ENCODE results near the gene TNIK. TPM values are rescaled to one million over a fixed set of nuclear protein-coding genes. Genes with fewer than 3 reads are reported as not detected.
A peak's percentile ranks its signal among the peaks of the same experiment; 100 is the strongest.

The TNIK gene
- total RNA-seq, 1 donor from 2014 or later: 39.9 TPM

DNA sequence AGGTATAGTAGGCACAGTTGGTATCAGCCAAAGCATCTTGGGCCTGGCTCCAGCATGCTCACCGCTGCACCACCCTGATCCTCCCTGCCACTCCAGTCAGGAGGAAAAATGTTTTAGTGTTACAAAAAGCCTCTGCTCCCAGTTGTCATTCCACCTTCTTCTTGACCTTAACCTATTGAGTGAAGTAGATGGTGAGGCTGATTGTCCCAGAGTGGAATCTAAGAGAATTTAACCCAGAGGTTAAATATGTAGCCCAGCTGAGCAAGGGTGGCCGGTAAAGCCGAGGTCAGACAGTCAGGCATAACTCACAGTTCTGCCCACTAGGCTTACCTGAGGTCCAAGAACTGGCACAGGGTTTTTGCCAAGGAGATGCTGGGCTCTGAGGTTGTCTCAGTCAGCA is 30.7 kb upstream of the TNIK start:
- DNase-seq (ENCODE audit: low spot score): no peak
- Mint-ChIP-seq H3K27me3 (ENCODE audit: low read depth) (no peaks in the 10 kb centered on the region), H3K27ac (peak overlapping the region; percentile 82), H3K4me3 (ENCODE audit: low read depth) (peak overlapping the region; percentile 66), H3K9me3 (peaks cover 6% of the 10 kb centered on the region), H3K4me1 (ENCODE audit: low read depth) (peaks cover 46% of the 10 kb centered on the region), H3K36me3 (ENCODE audit: low read depth) (peaks cover 6% of the 10 kb centered on the region)
- intact Hi-C loops (cut with micrococcal nuclease): loop anchor here (1.0 kb wide), 1 partner anchor 11 kb away; no protein-coding TSS in a partner anchor

GRCh38 chr3:171489348-171489747 is 29.1 kb upstream of the TNIK start:
- intact Hi-C loops (cut with micrococcal nuclease): no loop called here
- Mint-ChIP-seq H3K4me1 (ENCODE audit: low read depth) (peaks cover 37% of the 10 kb centered on the region), H3K36me3 (ENCODE audit: low read depth) (peaks cover 4% of the 10 kb centered on the region), H3K27me3 (ENCODE audit: low read depth) (no peaks in the 10 kb centered on the region), H3K27ac (no peak overlapping the region), H3K9me3 (peaks cover 6% of the 10 kb centered on the region), H3K4me3 (ENCODE audit: low read depth) (no peak overlapping the region)
- no peak for DNase-seq (ENCODE audit: low spot score)

DNA sequence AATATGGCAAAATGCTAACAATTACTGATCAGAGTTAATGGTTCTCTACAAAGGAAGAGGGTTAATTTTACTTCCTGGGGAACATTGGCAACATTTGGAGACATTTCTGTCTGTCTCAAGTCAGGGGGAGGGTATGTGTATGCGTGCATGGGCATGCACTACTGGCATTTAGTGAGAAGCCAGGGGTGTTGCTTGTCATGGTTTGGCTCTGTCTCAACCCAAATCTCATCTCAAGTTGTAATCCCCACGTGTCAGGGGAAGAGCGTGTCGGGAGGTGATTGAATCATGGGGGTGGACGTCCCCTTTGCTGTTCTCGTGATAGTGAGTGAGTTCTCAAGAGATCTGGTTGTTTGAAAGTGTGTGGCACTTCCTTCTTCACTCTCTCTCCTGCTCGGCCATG is 28.3 kb upstream of the TNIK start:
- intact Hi-C loops (cut with micrococcal nuclease): no loop called here
- no peaks in the 10 kb centered on the region for H3K36me3 Mint-ChIP-seq (ENCODE audit: low read depth)
- H3K27ac Mint-ChIP-seq: no peak overlapping the region
- H3K4me1 Mint-ChIP-seq (ENCODE audit: low read depth): peaks cover 29% of the 10 kb centered on the region
- no peak overlapping the region for H3K4me3 Mint-ChIP-seq (ENCODE audit: low read depth)
- no peak for DNase-seq (ENCODE audit: low spot score)
- no peaks in the 10 kb centered on the region for H3K27me3 Mint-ChIP-seq (ENCODE audit: low read depth)
- H3K9me3 Mint-ChIP-seq: no peaks in the 10 kb centered on the region

- H3K27me3 Mint-ChIP-seq (ENCODE audit: low read depth): no peaks in the 10 kb centered on the region
- H3K9me3 Mint-ChIP-seq: no peaks in the 10 kb centered on the region
- H3K36me3 Mint-ChIP-seq (ENCODE audit: low read depth): no peaks in the 10 kb centered on the region
- intact Hi-C loops (cut with micrococcal nuclease): no loop called here
- no peak for DNase-seq (ENCODE audit: low spot score)
- H3K27ac Mint-ChIP-seq: no peak overlapping the region
- H3K4me3 Mint-ChIP-seq (ENCODE audit: low read depth): no peak overlapping the region
- peaks cover 23% of the 10 kb centered on the region for H3K4me1 Mint-ChIP-seq (ENCODE audit: low read depth)
These were observed 27.2 kb upstream of the TNIK start for GRCh38 chr3:171487382-171487781.

DNA sequence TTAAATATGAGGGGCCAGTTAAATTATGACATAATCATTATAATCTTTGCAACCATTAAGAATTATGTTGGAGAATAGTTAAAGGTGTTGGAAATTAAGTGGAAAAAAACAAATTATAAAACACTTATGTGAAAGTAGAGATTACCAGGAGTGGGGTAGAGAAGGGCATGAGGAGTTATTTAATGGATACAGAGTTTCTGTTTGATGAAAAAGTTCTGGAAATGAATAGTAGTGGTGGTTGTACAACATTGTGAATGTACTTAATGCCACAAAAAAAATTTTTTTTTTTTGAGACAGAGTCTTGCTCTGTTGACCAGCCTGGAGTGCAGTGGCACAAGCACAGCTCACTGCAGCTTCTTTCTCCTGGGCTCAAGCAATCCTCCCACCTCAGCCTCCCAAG is 25.1 kb upstream of the TNIK start:
- H3K4me1 Mint-ChIP-seq (ENCODE audit: low read depth): peaks cover 18% of the 10 kb centered on the region
- no peaks in the 10 kb centered on the region for H3K9me3 Mint-ChIP-seq
- no peak overlapping the region for H3K4me3 Mint-ChIP-seq (ENCODE audit: low read depth)
- DNase-seq (ENCODE audit: low spot score): no peak
- no peaks in the 10 kb centered on the region for H3K27me3 Mint-ChIP-seq (ENCODE audit: low read depth)
- no peak overlapping the region for H3K27ac Mint-ChIP-seq
- no peaks in the 10 kb centered on the region for H3K36me3 Mint-ChIP-seq (ENCODE audit: low read depth)
- intact Hi-C loops (cut with micrococcal nuclease): no loop called here

DNA sequence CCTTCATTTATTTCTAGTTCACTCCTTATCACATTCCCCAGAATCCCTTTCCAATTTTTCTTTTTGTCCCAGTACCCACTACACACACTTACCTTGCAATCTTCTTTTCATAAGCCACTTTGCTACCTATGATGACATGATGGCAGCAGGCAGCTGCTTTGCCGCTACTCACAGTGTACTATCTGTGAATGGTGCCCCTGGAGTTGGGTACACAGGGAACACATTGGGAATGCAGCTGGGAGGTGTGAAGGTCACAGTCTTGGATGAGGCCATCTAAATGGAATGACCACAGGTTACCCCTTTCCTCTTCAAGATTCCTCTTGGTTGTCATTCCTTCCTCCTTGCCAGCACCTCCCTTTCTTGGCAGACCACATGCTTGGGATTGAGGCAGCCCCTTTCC is 20.8 kb upstream of the TNIK start:
- Mint-ChIP-seq H3K27ac (peak overlapping the region; percentile 75), H3K4me3 (ENCODE audit: low read depth) (peak overlapping the region; percentile 31), H3K27me3 (ENCODE audit: low read depth) (no peaks in the 10 kb centered on the region), H3K36me3 (ENCODE audit: low read depth) (no peaks in the 10 kb centered on the region), H3K4me1 (ENCODE audit: low read depth) (peaks cover 16% of the 10 kb centered on the region), H3K9me3 (no peaks in the 10 kb centered on the region)
- intact Hi-C loops (cut with micrococcal nuclease): no loop called here
- DNase-seq (ENCODE audit: low spot score): no peak

GRCh38 chr3:171480526-171480925 is 20.3 kb upstream of the TNIK start:
- Mint-ChIP-seq H3K27ac (peak overlapping the region; percentile 75), H3K27me3 (ENCODE audit: low read depth) (no peaks in the 10 kb centered on the region), H3K9me3 (no peaks in the 10 kb centered on the region), H3K36me3 (ENCODE audit: low read depth) (no peaks in the 10 kb centered on the region), H3K4me1 (ENCODE audit: low read depth) (peaks cover 16% of the 10 kb centered on the region), H3K4me3 (ENCODE audit: low read depth) (peak overlapping the region; percentile 31)
- intact Hi-C loops (cut with micrococcal nuclease): loop anchor here (1.0 kb wide), 2 partner anchors 11 to 20 kb away; partner anchors contain the start of gene TNIK
- no peak for DNase-seq (ENCODE audit: low spot score)

GRCh38 chr3:171476532-171477102 is 16.4 kb upstream of the TNIK start:
- Mint-ChIP-seq H3K27ac (no peak overlapping the region), H3K27me3 (ENCODE audit: low read depth) (peaks cover 2% of the 10 kb centered on the region), H3K36me3 (ENCODE audit: low read depth) (no peaks in the 10 kb centered on the region), H3K4me1 (ENCODE audit: low read depth) (peaks cover 11% of the 10 kb centered on the region), H3K9me3 (no peaks in the 10 kb centered on the region), H3K4me3 (ENCODE audit: low read depth) (no peak overlapping the region)
- no peak for DNase-seq (ENCODE audit: low spot score)
- intact Hi-C loops (cut with micrococcal nuclease): no loop called here

DNA sequence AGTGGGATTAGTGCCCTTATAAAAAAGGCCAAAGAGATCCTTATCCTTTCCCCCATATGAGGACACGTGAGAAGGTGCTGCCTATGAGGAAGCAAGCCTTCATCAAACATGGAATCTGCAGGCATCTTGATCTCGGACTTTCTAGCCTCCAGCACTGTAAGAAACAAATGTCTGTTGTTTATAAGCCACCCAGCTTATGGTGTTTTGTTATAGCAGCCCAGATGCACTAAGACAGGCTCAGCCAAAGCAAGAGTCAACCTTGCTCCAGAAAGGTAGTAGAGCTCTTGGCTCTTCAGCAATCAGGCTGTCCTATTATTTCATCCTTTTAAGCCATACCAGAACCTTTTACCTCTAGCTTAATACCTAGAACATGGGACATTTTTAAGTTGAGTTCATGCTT is 12.3 kb upstream of the TNIK start:
- Mint-ChIP-seq H3K4me1 (ENCODE audit: low read depth) (peaks cover 7% of the 10 kb centered on the region), H3K4me3 (ENCODE audit: low read depth) (no peak overlapping the region), H3K27me3 (ENCODE audit: low read depth) (peaks cover 2% of the 10 kb centered on the region), H3K9me3 (no peaks in the 10 kb centered on the region), H3K27ac (no peak overlapping the region), H3K36me3 (ENCODE audit: low read depth) (no peaks in the 10 kb centered on the region)
- intact Hi-C loops (cut with micrococcal nuclease): no loop called here
- no peak for DNase-seq (ENCODE audit: low spot score)

DNA sequence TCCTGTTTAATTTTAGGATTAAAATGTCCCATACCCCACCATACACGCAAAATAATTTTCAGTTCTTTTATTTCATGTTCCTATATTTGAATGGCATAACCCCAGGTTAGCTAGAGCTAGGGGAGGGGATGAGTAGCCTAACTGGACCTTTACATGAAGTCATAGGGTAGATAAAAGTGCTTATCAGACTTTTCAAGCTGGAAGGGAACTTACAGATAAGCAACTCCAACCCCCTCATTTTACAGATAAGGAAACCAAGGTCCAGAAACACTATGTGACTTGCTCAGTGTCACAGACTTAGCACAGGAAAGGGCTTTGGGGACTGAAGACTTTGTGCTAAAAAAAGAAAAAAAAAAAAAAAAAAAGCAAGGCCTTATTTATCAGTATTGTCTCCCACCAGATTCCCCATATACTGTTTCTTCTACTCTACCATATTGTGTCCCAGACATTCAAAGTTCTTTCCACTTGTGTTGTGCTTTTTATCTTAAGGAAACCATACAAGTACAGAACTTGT is 10.6 kb upstream of the TNIK start:
- H3K27me3 Mint-ChIP-seq (ENCODE audit: low read depth): peaks cover 2% of the 10 kb centered on the region
- H3K9me3 Mint-ChIP-seq: no peaks in the 10 kb centered on the region
- DNase-seq (ENCODE audit: low spot score): no peak
- H3K27ac Mint-ChIP-seq: no peak overlapping the region
- H3K4me1 Mint-ChIP-seq (ENCODE audit: low read depth): peaks cover 7% of the 10 kb centered on the region
- no peak overlapping the region for H3K4me3 Mint-ChIP-seq (ENCODE audit: low read depth)
- intact Hi-C loops (cut with micrococcal nuclease): no loop called here
- no peaks in the 10 kb centered on the region for H3K36me3 Mint-ChIP-seq (ENCODE audit: low read depth)

- Mint-ChIP-seq H3K27ac (no peak overlapping the region), H3K27me3 (ENCODE audit: low read depth) (no peaks in the 10 kb centered on the region), H3K4me1 (ENCODE audit: low read depth) (peaks cover 7% of the 10 kb centered on the region), H3K4me3 (ENCODE audit: low read depth) (no peak overlapping the region), H3K9me3 (no peaks in the 10 kb centered on the region), H3K36me3 (ENCODE audit: low read depth) (peaks cover 8% of the 10 kb centered on the region)
- intact Hi-C loops (cut with micrococcal nuclease): no loop called here
- no peak for DNase-seq (ENCODE audit: low spot score)
These were observed 9.2 kb upstream of the TNIK start for GRCh38 chr3:171469376-171469775.

DNA sequence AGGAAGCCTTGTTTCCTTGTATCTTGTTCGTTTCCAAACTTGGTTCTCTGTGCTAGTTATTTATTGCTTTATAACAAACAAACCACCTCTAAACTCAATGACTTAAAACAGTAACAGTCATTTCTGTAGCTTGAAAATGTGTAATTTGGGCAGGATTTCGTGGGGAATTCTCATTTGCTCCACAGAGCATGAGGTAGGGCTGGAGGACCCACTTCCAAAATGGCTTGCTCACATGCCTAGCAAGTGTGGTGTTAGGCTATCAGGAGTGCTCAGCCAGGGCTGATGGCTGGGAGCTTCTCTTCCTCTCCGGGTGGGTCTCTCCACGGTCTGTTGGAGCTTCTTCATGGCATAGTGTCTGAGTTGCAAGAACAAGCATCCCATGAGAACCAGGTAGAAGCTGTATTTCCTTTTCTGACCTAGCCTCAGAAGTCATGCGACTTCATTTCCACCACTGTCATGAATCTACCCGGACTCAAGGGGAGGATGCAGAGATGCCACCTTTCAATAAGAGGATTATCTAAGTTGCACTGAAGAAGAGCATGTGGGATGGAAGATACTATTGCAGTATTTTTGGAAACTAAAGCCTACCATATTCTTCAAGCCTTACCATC is 8.2 kb upstream of the TNIK start:
- peaks cover 8% of the 10 kb centered on the region for H3K36me3 Mint-ChIP-seq (ENCODE audit: low read depth)
- DNase-seq (ENCODE audit: low spot score): no peak
- no peak overlapping the region for H3K4me3 Mint-ChIP-seq (ENCODE audit: low read depth)
- H3K27me3 Mint-ChIP-seq (ENCODE audit: low read depth): no peaks in the 10 kb centered on the region
- peaks cover 10% of the 10 kb centered on the region for H3K4me1 Mint-ChIP-seq (ENCODE audit: low read depth)
- H3K27ac Mint-ChIP-seq: no peak overlapping the region
- H3K9me3 Mint-ChIP-seq: no peaks in the 10 kb centered on the region
- intact Hi-C loops (cut with micrococcal nuclease): no loop called here

GRCh38 chr3:171465763-171466162 is 5.6 kb upstream of the TNIK start:
- Mint-ChIP-seq H3K27me3 (ENCODE audit: low read depth) (no peaks in the 10 kb centered on the region), H3K9me3 (no peaks in the 10 kb centered on the region), H3K27ac (no peak overlapping the region), H3K36me3 (ENCODE audit: low read depth) (peaks cover 8% of the 10 kb centered on the region), H3K4me3 (ENCODE audit: low read depth) (no peak overlapping the region), H3K4me1 (ENCODE audit: low read depth) (peaks cover 15% of the 10 kb centered on the region)
- intact Hi-C loops (cut with micrococcal nuclease): no loop called here
- no peak for DNase-seq (ENCODE audit: low spot score)
